Hippocampal formation (tissue), 2 donors: Measurements from ENCODE around the gene CNNM4.

ENCODE experiments used
- DNase-seq, 2 donors: peaks; one replicate each; lab custom pipeline; 2025; lab: John Stamatoyannopoulos, UW

The CNNM4 gene

GRCh38 chr2:96810783-96811192 lies 50.1 kb downstream of the CNNM4 start:
- DNase-seq = no peak

DNA sequence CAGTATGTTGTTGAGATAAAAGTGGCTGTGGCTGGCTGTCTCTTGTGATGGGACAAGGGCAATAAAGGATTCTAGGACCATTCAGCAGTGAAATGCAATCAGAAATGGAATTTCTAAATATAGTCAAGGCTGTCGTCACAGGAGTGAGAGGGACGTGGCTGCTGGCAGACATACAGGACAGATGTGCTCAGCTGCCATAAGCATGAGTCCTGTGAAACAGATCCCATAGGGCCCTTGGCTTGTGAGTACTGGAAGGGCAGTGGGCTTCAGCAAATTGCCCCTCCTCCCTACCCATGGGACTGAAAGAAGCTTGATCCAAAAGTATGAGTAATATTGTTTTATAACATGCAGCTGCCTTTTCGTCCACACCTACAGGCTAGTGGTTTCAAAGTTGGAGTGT lies 51.2 kb downstream of the CNNM4 start:
- no peak for DNase-seq

DNA sequence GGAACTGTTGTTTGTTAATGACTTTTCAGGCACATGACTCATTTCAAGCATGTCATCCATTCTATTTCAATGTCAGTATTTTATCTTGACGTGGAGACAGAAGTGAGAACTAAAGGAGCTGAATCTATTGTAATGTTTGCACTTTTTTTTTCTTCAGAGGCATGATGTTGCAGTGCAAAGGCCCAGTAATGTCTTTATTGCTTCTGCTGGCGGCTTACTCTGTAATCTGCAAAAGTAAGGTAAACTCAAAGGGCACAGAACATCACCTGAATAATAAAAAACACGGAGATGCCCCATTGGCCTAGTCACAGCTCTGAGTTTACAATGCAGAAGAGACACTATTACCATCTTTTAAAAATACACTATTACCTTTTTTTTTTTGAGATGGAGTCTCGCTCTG lies 53.0 kb downstream of the CNNM4 start:
- no peak for DNase-seq

DNA sequence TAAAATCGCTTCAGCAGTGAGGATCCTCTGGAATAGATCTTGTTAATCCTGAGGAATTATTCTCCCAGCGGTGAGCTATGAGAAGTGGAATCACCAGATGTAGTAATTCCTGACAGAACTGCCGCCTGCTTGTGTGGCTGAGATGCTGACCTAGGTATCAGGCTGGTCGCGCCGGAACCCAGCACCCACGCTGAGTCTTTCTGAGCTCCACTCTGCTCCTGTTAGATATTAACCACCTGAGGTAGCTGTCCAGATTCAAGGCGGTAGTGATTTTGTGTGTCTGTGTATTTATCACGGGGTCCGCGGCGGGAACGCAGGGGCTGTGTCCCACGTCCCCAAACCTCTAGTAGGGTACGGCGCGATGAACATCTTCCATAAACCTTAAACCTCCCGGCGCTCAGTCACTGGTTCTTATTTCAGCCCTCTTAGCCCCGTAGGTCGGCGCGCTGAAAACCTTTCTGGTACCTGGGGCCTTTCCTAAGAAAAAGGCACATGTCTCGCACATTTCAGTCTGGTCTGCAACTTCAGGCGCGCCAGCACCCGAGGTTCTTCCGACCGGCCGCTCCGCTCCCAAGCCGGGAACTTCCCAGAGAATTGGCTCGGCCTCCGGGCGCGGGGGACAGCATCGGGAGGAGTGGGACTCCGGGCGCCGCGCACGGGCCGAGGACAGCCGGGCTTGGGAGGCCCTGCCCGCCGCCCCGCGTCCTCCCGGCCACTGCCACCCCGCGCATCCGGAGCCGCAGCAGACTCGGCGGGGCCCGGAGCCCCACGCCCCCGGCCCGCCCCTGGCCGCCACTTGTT lies 54.8 kb downstream of the CNNM4 start:
- peak in 1 of 2 donors; percentile 21 for DNase-seq

DNA sequence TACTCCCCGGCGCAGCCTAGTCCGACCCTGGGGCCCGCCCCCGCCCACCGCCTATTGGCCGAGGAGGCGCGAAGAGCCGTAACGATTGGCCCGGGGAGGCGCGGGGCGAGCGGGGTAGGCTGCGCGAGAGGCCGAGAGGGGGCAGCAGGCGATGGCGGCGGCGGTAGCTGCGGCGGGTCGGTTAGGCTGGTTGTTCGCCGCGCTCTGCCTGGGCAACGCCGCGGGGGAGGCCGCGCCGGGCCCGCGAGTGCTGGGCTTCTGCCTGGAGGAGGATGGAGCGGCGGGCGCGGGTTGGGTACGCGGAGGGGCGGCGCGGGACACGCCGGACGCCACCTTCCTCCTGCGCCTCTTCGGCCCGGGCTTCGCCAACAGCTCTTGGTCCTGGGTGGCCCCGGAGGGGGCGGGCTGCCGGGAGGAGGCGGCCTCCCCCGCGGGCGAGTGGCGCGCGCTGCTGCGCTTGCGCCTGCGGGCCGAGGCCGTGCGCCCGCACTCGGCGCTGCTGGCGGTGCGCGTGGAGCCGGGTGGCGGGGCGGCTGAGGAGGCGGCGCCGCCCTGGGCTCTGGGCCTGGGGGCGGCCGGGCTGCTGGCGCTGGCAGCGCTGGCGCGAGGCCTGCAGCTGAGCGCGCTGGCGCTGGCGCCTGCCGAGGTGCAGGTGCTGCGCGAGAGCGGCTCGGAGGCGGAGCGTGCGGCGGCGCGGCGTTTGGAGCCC lies 55.6 kb downstream of the CNNM4 start, which contains the start of gene CNNM3:
TSS of gene CNNM3 (plus strand) at position 142 of the 709 bp plus-strand sequence. CDS start at position 152, 10 bp downstream.
- peak; percentile 95 to 96 for DNase-seq

DNA sequence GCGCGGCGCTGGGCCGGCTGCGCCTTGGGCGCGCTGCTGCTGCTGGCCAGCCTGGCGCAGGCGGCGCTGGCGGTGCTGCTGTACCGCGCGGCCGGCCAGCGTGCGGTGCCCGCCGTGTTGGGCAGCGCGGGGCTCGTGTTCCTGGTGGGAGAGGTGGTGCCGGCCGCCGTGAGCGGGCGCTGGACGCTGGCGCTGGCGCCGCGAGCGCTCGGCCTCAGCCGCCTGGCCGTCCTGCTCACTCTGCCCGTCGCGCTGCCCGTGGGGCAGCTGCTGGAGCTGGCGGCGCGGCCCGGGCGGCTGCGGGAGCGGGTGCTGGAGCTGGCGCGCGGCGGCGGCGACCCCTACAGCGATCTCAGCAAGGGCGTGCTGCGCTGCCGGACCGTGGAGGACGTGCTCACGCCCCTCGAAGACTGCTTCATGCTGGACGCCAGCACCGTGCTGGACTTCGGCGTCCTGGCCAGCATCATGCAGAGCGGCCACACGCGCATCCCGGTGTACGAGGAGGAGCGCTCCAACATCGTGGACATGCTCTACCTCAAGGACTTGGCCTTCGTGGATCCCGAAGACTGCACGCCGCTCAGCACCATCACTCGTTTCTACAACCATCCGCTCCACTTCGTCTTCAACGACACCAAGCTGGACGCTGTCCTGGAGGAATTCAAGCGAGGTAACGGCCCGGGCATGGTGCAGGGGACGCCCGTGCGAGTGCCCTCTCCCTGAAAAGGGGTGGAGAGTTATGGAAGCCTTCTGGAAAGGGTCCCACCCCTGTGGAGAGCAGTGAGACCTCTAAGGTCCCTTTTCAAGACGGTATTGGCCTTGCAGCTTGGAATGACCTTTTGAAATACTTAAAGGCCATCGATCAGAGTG lies 56.4 kb downstream of the CNNM4 start:
- DNase-seq = no peak

- DNase-seq = no peak
These were observed 57.2 kb downstream of the CNNM4 start for GRCh38 chr2:96817882-96818281.

DNA sequence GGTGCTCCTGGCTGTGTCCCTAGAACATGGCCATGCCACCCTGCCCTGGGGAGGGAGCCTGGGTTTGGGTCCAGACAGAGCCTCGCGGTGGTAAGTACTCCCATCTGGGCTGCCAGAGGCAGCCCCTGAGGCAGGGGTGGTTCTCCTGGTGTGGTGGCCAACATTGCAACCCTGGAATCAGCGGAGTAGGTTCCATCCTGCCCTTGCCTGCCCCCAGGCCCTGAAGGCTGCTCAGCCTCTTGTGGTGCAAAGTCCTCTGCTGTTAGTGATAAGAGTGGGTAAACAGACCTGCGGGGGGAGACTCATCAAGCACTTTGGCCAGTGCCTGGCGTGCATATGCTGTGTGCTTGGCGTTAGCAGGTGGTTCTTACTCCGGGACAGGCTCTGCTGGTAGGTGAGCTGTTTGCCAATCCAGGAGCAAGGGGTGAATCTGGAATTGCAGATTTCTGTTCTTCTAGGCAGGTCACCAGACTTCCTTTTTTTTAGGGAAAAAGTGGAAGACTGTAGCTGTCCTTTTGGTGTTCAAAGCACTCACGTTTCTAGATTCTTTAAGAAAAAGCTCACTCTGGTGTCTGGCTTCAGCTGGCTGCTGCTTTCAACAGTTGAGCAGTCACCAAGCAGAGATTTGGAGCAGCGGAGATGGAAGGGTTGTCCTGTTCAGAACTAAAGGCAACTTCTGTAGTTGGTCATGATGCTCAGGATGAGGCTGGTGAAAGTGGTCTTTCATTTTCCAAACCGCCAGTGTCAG lies 58.6 kb downstream of the CNNM4 start:
- no peak for DNase-seq

DNA sequence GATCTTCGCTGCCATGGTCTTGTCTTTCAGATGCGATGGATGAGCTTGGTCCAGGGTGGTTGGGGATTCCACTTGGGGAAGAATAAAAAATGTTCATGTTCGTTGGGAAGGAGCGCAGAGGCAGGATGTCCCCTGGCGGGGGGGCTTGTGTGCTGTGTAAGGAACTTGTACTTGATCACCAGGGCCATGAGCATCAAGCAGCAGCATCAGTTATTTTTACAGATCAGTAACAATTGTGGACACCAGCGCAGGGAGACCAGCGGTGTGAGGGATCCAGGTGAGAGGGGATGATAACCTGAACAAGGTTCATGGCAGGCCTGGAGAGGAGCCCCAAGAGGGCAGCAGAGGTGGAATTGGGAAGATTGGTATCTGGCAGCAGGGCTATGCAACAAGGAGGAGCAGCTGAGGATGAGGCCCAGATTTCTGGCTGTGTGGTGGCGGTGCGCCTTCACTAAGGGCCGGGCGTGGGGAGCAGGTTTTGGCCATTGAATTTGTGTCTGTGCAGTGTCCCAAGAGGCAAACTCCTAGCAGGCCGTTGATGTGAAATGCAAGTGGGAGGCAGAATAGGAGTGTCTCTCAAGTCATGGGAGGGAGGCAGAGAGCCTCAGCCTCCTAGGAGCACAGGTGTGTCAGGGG lies 59.3 kb downstream of the CNNM4 start:
- DNase-seq = no peak

DNA sequence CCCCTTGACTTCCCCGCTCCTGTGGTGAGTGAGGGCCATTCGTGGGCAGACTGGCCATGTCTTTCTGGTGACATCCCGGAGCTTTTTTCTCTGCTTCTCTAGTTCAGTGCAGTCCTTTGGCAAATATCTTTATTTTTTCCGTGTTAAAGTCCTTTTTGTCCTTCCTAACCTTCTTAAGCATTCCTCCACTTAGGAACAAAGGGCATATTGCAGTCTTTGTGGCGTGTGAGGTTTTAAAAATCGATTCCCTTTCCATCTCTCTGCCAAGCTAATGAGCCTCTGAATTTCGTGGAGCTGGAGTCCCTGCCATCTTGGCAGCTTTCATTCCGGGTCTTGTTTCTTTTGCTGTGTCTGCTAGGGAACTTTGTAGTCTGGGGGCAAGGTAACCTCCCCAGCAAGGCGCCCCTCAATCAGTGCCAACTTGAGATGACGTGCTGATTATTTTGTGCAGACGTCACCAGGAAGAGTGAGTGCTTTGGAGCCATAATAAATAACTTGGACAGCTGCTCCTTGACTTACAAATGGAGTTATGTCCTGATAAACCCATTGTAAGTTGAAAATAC lies 60.5 kb downstream of the CNNM4 start:
- DNase-seq = peak in 1 of 2 donors; percentile 20

DNA sequence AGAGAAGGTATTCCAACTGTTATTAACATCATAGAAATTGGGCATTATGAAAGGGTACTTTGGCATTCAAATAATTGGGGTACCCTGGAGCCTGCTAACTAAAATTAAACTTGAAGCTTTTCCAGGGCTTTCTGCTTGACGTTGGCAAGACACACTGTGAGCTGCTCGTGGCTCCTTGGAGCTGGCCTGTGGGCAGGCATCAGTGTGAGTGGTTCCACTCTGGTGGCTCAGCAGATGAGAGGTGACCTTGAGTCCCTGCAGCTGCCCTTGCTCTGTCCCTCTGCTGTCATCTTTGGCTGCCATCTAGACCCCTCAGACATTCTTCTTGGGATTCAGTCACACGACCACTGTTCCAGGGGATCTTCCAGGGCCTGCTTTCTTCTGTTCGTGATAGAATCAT lies 62.1 kb downstream of the CNNM4 start:
- DNase-seq = no peak

GRCh38 chr2:96823198-96823597 lies 62.5 kb downstream of the CNNM4 start:
- no peak for DNase-seq

DNA sequence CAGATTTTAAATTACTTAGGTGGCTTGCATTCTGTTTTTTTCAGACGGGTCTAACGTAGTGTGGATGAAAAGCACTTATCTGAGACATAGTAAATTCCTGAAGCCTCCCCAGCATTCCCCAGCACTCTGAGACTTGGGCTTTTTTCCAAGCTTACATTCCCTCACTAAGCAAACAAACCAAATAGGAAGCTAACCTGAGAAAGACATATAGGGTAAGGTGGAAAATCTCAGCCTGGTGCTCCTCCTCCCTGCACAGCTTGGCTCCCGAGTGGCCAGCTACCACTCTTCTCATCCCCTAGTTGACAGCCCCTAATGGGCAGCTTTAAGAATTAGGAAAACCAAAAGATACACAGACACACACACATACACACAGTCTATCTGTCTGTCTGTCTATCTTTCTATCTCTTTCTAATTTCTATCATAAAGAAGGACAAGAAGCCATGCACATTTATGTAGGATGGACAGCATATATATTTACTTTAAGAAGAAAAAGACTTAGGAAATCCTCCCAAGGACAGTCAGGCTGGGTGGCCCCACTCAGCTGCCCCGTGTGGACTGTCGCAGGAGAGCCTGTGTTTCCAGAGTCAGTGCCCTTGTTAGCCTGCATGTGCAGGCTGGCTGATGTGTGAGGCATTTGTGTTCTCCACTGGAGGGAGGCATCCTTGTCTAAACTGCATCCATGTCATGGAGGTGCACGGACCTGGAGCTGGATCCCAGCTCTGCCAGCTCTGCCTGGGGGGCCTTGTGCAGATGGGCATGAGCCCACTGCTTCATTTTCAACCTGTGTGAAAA lies 63.6 kb downstream of the CNNM4 start:
- DNase-seq = no peak

DNA sequence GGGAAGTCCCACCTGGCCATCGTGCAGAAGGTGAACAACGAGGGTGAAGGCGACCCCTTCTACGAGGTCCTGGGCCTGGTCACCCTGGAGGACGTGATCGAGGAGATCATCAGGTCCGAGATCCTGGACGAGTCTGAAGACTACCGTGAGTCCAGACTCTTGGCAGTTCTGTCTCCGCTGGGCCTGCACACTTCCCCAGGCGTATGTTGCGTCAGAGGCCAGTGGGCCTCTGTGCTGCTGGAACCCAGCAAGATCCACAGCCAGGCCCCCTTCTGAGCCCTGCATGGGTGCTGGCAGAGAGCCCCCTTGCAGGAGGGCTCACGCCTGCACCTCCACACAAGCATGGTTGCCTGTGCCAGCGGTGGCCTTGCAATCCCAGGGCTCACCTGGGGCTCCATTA lies 64.4 kb downstream of the CNNM4 start:
- DNase-seq = no peak

GRCh38 chr2:96826546-96827278 lies 66.0 kb downstream of the CNNM4 start:
- DNase-seq = no peak

GRCh38 chr2:96828436-96828835 lies 67.7 kb downstream of the CNNM4 start:
- no peak for DNase-seq

- no peak for DNase-seq
These were observed 68.2 kb downstream of the CNNM4 start for GRCh38 chr2:96828874-96829273.

DNA sequence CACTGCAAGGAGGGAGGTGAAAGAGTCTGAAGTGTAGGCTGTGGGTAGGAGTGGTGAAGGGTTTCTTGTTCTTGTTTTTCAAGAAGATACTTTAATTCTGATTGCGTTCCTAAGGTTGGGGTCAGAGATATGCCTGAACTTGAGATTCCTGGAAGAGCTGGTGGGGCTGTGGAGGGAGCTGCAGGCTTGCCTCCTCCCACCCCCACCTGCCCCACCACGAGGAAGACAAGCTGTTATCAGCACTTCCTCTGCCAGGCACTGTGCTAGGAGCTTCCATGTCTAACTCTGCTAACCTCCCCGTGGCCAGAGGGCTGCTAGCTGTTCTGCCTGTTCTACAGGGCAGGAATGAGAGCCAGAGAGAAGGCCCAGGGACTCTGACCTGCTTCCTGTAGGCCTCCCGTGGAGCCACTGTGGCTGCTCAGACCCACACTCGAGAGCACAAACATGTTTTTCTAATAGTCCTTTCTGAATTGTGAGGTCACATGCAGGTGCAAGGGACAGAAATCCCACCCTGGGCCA lies 69.4 kb downstream of the CNNM4 start:
- DNase-seq = no peak

DNA sequence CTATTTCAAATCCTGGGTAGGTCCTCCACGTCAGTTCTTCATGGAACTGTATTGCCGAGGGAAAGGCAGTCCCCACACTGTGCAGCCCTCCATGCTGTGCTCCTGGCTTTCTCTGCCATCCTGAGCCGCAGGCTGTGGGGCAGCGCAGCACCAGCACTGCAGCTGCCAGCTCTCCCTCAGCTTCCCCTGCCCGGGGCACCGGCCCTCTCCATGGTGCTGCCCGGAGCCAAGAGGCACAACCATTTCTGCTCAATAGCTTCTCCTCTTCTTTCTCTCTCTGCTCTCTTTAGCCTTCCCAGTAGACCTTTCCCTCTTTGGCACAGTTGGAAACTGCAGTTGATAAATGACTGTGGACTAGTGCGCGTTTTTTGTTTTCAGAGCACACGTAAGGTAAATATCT lies 71.0 kb downstream of the CNNM4 start:
- DNase-seq = no peak
